ENCODE data around the gene ACAP2.

Gene ACAP2

GRCh38 chr3:195284842-195285241, 158.0 kb downstream of the ACAP2 start:
- DNase-seq = no peak

GRCh38 chr3:195282961-195283360, 159.9 kb downstream of the ACAP2 start:
- DNase-seq = no peak

GRCh38 chr3:195274259-195274966, 168.4 kb downstream of the ACAP2 start:
- no peak for DNase-seq

- DNase-seq = peak; percentile 87
These were observed 171.2 kb downstream of the ACAP2 start for GRCh38 chr3:195271410-195272243.

- peak; percentile 86 for DNase-seq
These were observed 171.9 kb downstream of the ACAP2 start, which contains the start of gene XXYLT1 for GRCh38 chr3:195270817-195271409. TSS of gene XXYLT1 (minus strand) at chr3:195271159. CDS start at chr3:195271058, 101 bp downstream.

- DNase-seq = peak; percentile 38
These were observed 172.6 kb downstream of the ACAP2 start for GRCh38 chr3:195270079-195270816.

- no peak for DNase-seq
These were observed 173.3 kb downstream of the ACAP2 start for GRCh38 chr3:195269375-195270078.

GRCh38 chr3:195268576-195269309, 174.1 kb downstream of the ACAP2 start:
- DNase-seq = no peak

GRCh38 chr3:195267096-195267495, 175.7 kb downstream of the ACAP2 start:
- no peak for DNase-seq

- DNase-seq = no peak
These were observed 176.4 kb downstream of the ACAP2 start for GRCh38 chr3:195266428-195266827.

GRCh38 chr3:195265363-195265976, 177.3 kb downstream of the ACAP2 start:
- DNase-seq = no peak

- DNase-seq = no peak
These were observed 178.8 kb downstream of the ACAP2 start for GRCh38 chr3:195263925-195264600.

GRCh38 chr3:195263193-195263924, 179.5 kb downstream of the ACAP2 start:
- DNase-seq = no peak

- DNase-seq = no peak
These were observed 180.9 kb downstream of the ACAP2 start for GRCh38 chr3:195261925-195262324.

GRCh38 chr3:195260280-195260905, 182.4 kb downstream of the ACAP2 start:
- no peak for DNase-seq

GRCh38 chr3:195259475-195260279, 183.1 kb downstream of the ACAP2 start:
- peak; percentile 84 for DNase-seq

GRCh38 chr3:195259154-195259474, 183.7 kb downstream of the ACAP2 start:
- DNase-seq = no peak

- no peak for DNase-seq
These were observed 184.2 kb downstream of the ACAP2 start for GRCh38 chr3:195258449-195259153.
